Fibroblast of lung (primary cell): ENCODE measurements around the gene TMEM109.
A peak's percentile ranks its signal among the peaks of the same experiment; 100 is the strongest.

Source experiments
- EZH2 ChIP-seq: IDR thresholded peaks from 2 replicates; pipeline ENCODE4 v1.5.1; 2012; ENCODE audit warnings: low read length, control low read depth, mild to moderate bottlenecking; ENCODE audit errors: missing control alignments
- TF ChIP-seq, protein P1 (sequence below), 2 donors: IDR thresholded peaks in 1 of 2; conservative IDR thresholded peaks in 1 of 2; 1 replicate in 1 of 2; 2 replicates in 1 of 2; pipeline ENCODE4 v1.5.1; 2011 to 2012; ENCODE audit warnings: low read length in 2 of 2, control low read depth in 1 of 2, inconsistent platforms in 1 of 2, low read depth in 1 of 2, mild to moderate bottlenecking in 1 of 2

DNA sequence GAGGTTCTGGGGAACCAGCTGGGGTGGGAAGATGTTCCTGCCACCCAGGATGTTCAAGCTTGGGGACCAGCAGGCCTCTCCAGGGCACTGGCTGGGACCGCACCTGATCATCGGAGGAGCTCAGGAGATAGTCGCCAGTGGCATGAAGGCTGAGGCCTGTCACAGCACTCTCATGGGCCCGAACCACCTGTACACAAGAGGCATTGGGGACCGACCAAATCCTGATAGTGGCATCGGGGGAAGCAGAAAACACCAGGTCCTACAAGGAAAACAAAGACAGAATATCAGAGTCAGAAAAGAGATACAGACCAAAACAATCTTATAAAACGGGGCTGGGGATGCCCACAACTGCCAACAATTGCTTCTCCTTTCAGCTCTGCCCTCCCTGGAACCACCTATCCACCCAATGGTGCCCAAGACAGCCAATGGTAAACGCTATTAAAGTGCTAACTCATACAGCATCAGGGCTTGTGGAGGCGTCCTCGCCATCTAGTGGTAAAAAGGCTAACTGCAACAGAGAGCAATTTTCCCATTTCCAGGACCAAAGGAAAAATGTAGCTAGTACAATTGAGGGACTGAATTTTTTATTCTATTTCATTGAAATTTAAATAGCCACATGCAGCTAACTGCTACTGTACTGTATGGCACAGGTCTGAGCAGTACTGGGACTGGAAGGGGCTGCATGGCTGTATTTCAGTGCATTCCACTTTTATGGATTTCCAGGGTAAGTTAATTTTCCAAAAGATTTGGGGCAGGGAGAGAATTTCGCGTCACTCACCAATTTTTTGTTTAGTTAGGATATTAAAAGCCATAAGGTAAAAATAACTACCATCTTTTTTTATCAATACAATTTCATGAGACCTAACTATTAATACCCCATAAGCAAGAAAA is 14.7 kb upstream of the TMEM109 start:
- TF ChIP-seq, protein P1, sequence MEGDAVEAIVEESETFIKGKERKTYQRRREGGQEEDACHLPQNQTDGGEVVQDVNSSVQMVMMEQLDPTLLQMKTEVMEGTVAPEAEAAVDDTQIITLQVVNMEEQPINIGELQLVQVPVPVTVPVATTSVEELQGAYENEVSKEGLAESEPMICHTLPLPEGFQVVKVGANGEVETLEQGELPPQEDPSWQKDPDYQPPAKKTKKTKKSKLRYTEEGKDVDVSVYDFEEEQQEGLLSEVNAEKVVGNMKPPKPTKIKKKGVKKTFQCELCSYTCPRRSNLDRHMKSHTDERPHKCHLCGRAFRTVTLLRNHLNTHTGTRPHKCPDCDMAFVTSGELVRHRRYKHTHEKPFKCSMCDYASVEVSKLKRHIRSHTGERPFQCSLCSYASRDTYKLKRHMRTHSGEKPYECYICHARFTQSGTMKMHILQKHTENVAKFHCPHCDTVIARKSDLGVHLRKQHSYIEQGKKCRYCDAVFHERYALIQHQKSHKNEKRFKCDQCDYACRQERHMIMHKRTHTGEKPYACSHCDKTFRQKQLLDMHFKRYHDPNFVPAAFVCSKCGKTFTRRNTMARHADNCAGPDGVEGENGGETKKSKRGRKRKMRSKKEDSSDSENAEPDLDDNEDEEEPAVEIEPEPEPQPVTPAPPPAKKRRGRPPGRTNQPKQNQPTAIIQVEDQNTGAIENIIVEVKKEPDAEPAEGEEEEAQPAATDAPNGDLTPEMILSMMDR (conservative IDR thresholded peaks at IDR 0.05 in 1 of 2, IDR thresholded peaks at IDR 0.05 in 1 of 2; ENCODE audit: low read depth in 1 of 2, low read length in 2 of 2): peak; percentile 97 to 99
- TF ChIP-seq EZH2: no peak
